ENCODE results near the gene MYLK. TPM values are rescaled to one million over a fixed set of nuclear protein-coding genes. Genes with fewer than 3 reads are reported as not detected.
A peak's percentile ranks its signal among the peaks of the same experiment; 100 is the strongest.

The MYLK gene
- 100 to 1,000 TPM in 1 of 2 donors, 10 to 100 TPM in 1; 17.1 to 158 TPM for total RNA-seq
- polyA plus RNA-seq = 10 to 100 TPM; 35.4 to 48.5 TPM

DNA sequence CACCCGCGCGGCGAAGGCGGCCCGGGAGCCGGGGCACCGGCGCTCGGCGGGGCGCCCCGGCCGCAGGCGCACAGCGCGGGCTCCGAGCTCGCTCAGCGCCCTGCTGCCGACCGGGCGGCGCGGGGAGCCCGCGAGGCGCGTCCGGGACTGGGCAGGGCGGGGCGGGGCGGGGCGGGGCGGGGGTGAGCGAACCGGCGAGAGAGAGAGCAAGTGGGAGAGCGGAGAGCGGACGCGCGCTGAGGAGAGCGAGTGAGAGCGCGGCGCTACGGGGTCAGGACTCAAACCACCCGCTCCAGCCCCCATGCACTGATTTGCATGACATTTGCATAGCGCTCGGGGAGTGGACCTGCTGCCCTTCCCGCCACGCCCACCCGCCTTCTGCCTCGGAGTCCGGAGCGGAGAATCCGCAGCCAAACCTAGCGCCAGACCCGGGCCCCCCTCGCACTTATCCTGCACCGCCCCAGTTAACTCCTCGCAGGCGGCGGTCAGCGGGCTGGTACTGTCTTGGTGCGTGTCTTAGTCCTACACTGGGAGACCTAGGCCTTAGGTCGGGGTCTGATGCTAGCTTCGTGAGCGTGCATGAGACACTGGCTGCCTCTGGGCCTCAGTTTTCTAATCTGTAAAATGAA lies at the start of gene MYLK:
TSS of gene MYLK (minus strand) at position 130 of the 629 bp plus-strand sequence. CDS start 90,491 bp downstream, outside the sequence.
- peak within 1 kb of the TSS; percentile 18 to 78 (median 60) for H3K4me3 ChIP-seq (ENCODE audit: low read depth in 1 of 3, low read length in 3 of 3)
- no peaks in the 10 kb centered on the region for H3K9me3 ChIP-seq (ENCODE audit: control insufficient read depth in 4 of 4, low read length in 3 of 4)
- DNase-seq (ENCODE audit: low spot score) = peak; percentile 62
- no peaks in the 10 kb centered on the region for H3K27me3 ChIP-seq (ENCODE audit: control insufficient read depth in 4 of 4, insufficient read depth in 4 of 4, low read length in 3 of 4)
- TF ChIP-seq HNF4G (IDR thresholded peaks at IDR 0.05) = no peak
- TF ChIP-seq SP1 (IDR thresholded peaks at IDR 0.05) = peak; percentile 13
- TF ChIP-seq TAF1 (conservative IDR thresholded peaks at IDR 0.05) = no peak
- TF ChIP-seq, protein P1, sequence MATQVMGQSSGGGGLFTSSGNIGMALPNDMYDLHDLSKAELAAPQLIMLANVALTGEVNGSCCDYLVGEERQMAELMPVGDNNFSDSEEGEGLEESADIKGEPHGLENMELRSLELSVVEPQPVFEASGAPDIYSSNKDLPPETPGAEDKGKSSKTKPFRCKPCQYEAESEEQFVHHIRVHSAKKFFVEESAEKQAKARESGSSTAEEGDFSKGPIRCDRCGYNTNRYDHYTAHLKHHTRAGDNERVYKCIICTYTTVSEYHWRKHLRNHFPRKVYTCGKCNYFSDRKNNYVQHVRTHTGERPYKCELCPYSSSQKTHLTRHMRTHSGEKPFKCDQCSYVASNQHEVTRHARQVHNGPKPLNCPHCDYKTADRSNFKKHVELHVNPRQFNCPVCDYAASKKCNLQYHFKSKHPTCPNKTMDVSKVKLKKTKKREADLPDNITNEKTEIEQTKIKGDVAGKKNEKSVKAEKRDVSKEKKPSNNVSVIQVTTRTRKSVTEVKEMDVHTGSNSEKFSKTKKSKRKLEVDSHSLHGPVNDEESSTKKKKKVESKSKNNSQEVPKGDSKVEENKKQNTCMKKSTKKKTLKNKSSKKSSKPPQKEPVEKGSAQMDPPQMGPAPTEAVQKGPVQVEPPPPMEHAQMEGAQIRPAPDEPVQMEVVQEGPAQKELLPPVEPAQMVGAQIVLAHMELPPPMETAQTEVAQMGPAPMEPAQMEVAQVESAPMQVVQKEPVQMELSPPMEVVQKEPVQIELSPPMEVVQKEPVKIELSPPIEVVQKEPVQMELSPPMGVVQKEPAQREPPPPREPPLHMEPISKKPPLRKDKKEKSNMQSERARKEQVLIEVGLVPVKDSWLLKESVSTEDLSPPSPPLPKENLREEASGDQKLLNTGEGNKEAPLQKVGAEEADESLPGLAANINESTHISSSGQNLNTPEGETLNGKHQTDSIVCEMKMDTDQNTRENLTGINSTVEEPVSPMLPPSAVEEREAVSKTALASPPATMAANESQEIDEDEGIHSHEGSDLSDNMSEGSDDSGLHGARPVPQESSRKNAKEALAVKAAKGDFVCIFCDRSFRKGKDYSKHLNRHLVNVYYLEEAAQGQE (IDR thresholded peaks at IDR 0.05) = no peak
- peak; percentile 31 to 48 for TF ChIP-seq RXRA (IDR thresholded peaks at IDR 0.05)
- TF ChIP-seq GABPA (IDR thresholded peaks at IDR 0.05 in 1 of 2, conservative IDR thresholded peaks at IDR 0.05 in 1 of 2) = no peak
- TF ChIP-seq, protein P2, sequence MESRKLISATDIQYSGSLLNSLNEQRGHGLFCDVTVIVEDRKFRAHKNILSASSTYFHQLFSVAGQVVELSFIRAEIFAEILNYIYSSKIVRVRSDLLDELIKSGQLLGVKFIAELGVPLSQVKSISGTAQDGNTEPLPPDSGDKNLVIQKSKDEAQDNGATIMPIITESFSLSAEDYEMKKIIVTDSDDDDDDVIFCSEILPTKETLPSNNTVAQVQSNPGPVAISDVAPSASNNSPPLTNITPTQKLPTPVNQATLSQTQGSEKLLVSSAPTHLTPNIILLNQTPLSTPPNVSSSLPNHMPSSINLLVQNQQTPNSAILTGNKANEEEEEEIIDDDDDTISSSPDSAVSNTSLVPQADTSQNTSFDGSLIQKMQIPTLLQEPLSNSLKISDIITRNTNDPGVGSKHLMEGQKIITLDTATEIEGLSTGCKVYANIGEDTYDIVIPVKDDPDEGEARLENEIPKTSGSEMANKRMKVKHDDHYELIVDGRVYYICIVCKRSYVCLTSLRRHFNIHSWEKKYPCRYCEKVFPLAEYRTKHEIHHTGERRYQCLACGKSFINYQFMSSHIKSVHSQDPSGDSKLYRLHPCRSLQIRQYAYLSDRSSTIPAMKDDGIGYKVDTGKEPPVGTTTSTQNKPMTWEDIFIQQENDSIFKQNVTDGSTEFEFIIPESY (IDR thresholded peaks at IDR 0.05) = no peak
- TF ChIP-seq RAD21 (IDR thresholded peaks at IDR 0.05) = no peak
- TF ChIP-seq FOXA1 (IDR thresholded peaks at IDR 0.05) = no peak
- no peak for TF ChIP-seq EGR1 (IDR thresholded peaks at IDR 0.05; ENCODE audit: low read depth in 2 of 2)
- TF ChIP-seq, protein P3, sequence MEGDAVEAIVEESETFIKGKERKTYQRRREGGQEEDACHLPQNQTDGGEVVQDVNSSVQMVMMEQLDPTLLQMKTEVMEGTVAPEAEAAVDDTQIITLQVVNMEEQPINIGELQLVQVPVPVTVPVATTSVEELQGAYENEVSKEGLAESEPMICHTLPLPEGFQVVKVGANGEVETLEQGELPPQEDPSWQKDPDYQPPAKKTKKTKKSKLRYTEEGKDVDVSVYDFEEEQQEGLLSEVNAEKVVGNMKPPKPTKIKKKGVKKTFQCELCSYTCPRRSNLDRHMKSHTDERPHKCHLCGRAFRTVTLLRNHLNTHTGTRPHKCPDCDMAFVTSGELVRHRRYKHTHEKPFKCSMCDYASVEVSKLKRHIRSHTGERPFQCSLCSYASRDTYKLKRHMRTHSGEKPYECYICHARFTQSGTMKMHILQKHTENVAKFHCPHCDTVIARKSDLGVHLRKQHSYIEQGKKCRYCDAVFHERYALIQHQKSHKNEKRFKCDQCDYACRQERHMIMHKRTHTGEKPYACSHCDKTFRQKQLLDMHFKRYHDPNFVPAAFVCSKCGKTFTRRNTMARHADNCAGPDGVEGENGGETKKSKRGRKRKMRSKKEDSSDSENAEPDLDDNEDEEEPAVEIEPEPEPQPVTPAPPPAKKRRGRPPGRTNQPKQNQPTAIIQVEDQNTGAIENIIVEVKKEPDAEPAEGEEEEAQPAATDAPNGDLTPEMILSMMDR (IDR thresholded peaks at IDR 0.05; ENCODE audit: low read depth, low read length, missing input control) = no peak
- TF ChIP-seq NR2F2 (IDR thresholded peaks at IDR 0.05) = no peak
- TF ChIP-seq FOXA2 (IDR thresholded peaks at IDR 0.05) = no peak
- TF ChIP-seq, protein P4, sequence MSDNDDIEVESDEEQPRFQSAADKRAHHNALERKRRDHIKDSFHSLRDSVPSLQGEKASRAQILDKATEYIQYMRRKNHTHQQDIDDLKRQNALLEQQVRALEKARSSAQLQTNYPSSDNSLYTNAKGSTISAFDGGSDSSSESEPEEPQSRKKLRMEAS (IDR thresholded peaks at IDR 0.05) = no peak
- TF ChIP-seq HNF4A (conservative IDR thresholded peaks at IDR 0.05) = peak in 1 of 2 donors; percentile 42
- TF ChIP-seq JUND (IDR thresholded peaks at IDR 0.05) = no peak
- TF ChIP-seq YY1 (IDR thresholded peaks at IDR 0.05) = no peak
- no peak for TF ChIP-seq ATF3 (IDR thresholded peaks at IDR 0.05)
- H3K27ac ChIP-seq (ENCODE audit: low read depth in 1 of 2, low read length in 2 of 2) = no peak within 1 kb of the TSS
- WGBS = 3% methylated on average over 70 of the region's 70 CpGs
- no peaks in the 10 kb centered on the region for H3K36me3 ChIP-seq (ENCODE audit: control insufficient read depth in 4 of 4, insufficient read depth in 3 of 4, low read depth in 1 of 4, low read length in 3 of 4)
- no peak within 1 kb of the TSS for H3K9ac ChIP-seq (ENCODE audit: low read depth in 1 of 2, low read length in 2 of 2)
- H3K4me1 ChIP-seq (ENCODE audit: control insufficient read depth in 4 of 4, insufficient read depth in 4 of 4, low read length in 3 of 4) = peaks cover 5 to 14% (median 10%) of the 10 kb centered on the region in 4 donors

Data from liver (tissue), 9 donors.